ENCODE measurements around the gene FGF19.

DNA sequence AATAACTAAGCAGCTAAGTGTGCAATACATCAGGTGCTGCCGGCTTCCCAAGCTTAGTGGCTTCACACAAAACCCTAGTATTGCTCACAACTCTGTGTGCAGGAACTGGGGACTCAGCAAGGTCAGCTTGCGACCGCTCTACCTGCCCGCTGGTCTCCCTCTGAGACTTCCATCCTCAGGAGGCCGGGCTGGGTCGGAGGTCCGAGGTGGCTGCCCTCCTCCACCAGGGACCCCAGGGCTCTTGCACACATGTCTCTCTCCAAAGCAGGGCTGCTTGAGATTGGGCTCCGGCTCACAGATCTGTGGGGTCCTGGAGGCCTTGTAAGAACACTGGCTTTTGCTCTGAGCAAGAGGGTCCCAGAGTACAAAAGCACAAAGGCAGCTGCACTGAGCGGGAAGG lies 25.4 kb upstream of the FGF19 start:
- TF ChIP-seq, protein P1, sequence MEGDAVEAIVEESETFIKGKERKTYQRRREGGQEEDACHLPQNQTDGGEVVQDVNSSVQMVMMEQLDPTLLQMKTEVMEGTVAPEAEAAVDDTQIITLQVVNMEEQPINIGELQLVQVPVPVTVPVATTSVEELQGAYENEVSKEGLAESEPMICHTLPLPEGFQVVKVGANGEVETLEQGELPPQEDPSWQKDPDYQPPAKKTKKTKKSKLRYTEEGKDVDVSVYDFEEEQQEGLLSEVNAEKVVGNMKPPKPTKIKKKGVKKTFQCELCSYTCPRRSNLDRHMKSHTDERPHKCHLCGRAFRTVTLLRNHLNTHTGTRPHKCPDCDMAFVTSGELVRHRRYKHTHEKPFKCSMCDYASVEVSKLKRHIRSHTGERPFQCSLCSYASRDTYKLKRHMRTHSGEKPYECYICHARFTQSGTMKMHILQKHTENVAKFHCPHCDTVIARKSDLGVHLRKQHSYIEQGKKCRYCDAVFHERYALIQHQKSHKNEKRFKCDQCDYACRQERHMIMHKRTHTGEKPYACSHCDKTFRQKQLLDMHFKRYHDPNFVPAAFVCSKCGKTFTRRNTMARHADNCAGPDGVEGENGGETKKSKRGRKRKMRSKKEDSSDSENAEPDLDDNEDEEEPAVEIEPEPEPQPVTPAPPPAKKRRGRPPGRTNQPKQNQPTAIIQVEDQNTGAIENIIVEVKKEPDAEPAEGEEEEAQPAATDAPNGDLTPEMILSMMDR (conservative IDR thresholded peaks at IDR 0.05; ENCODE audit: low read depth, low read length) = no peak
- no peak for TF ChIP-seq EZH2 (IDR thresholded peaks at IDR 0.05; ENCODE audit: low read length, unreplicated experiment)
- TF ChIP-seq EZH2phosphoT487 (IDR thresholded peaks at IDR 0.05; ENCODE audit: borderline replicate concordance, low read length) = no peak
